HEK293T (cell line): Measurements from ENCODE around the gene IFNW1.

Experiments
- ARNT ChIP-seq: fragments of 450-650 bp; IDR thresholded peaks from 2 replicates; pipeline ENCODE4 v1.6.1; 2017; ENCODE audit warnings: mild to moderate bottlenecking
- BHLHE40 ChIP-seq: fragments of 450-650 bp; IDR thresholded peaks from 2 replicates; pipeline ENCODE4 v1.6.1; 2016; ENCODE audit warnings: mild to moderate bottlenecking, moderate library complexity, borderline replicate concordance
- FOXM1 ChIP-seq: fragments of 450-650 bp; IDR thresholded peaks from 2 replicates; pipeline ENCODE4 v1.6.1; 2017; ENCODE audit warnings: mild to moderate bottlenecking, borderline replicate concordance
- SUZ12 ChIP-seq: fragments of 450-650 bp; IDR thresholded peaks from 2 replicates; pipeline ENCODE4 v1.6.1; 2016; ENCODE audit warnings: mild to moderate bottlenecking
- ZNF384 ChIP-seq: fragments of 450-650 bp; IDR thresholded peaks from 2 replicates; pipeline ENCODE4 v1.6.1; 2016

GRCh38 chr9:21160178-21160577, 18.5 kb upstream of the IFNW1 start:
- TF ChIP-seq ARNT (no peak), SUZ12 (no peak), BHLHE40 (no peak), ZNF384 (no peak), FOXM1 (no peak)
